Keratinocyte (primary cell): Measurements from ENCODE around the gene MDFI. TPM values are rescaled to one million over a fixed set of nuclear protein-coding genes. Genes with fewer than 3 reads are reported as not detected.

Experiments used
- DNase-seq: peaks from one replicate; pipeline ENCODE4 v3.0.0-alpha.2; 2011; ENCODE audit warnings: low read depth, missing footprints, low spot score
- FAIRE-seq: peaks from 2 replicates; lab custom pipeline; 2011; peaks lifted over from hg19 to GRCh38; lab: Jason Lieb, UNC
- H2AFZ ChIP-seq: 2 replicates; pipeline ENCODE4 v1.6.0; 2012; ENCODE audit warnings: low read length, control low read depth, inconsistent platforms; ENCODE audit not compliant: control insufficient read depth
- H3K27ac ChIP-seq: 2 replicates; pipeline ENCODE4 v1.5.1; 2011; ENCODE audit warnings: low read length; ENCODE audit not compliant: control insufficient read depth, insufficient read depth
- H3K27me3 ChIP-seq: 3 replicates; pipeline ENCODE4 v1.6.0; 2011; ENCODE audit warnings: low read length; ENCODE audit not compliant: control insufficient read depth, insufficient read depth; ENCODE audit errors: extremely low read depth
- H3K36me3 ChIP-seq, 2 experiments: 2 replicates in 1 of 2; 3 replicates in 1 of 2; pipeline ENCODE4 v1.5.1; 2011; ENCODE audit warnings: low read length in 2 of 2, mild to moderate bottlenecking in 1 of 2; ENCODE audit not compliant: control insufficient read depth in 2 of 2, insufficient read depth in 2 of 2; ENCODE audit errors: extremely low read depth in 1 of 2
- H3K4me1 ChIP-seq: 3 replicates; pipeline ENCODE4 v1.5.1; 2011; ENCODE audit warnings: low read length; ENCODE audit not compliant: control insufficient read depth, insufficient read depth; ENCODE audit errors: extremely low read depth
- H3K4me2 ChIP-seq: 3 replicates; pipeline ENCODE4 v1.6.0; 2011; ENCODE audit warnings: low read depth, low read length; ENCODE audit not compliant: control insufficient read depth, insufficient read depth; ENCODE audit errors: extremely low read depth
- H3K4me3 ChIP-seq, 3 experiments: fragments of 200-600 bp in 1 of 3; sonication (generic) in 1 of 3; 2 replicates in 2 of 3; 3 replicates in 1 of 3; pipeline ENCODE4 v1.5.1; 2011 to 2016; ENCODE audit warnings: low read length in 3 of 3, mild to moderate bottlenecking in 3 of 3, control low read depth in 2 of 3, inconsistent platforms in 1 of 3, low read depth in 1 of 3, mixed read lengths in 1 of 3, mixed run types in 1 of 3, moderate library complexity in 1 of 3; ENCODE audit not compliant: control insufficient read depth in 2 of 3, insufficient read depth in 2 of 3; ENCODE audit errors: extremely low read depth in 1 of 3
- H3K79me2 ChIP-seq: 2 replicates; pipeline ENCODE4 v1.6.0; 2012; ENCODE audit warnings: low read length; ENCODE audit not compliant: control insufficient read depth, insufficient read depth
- H3K9ac ChIP-seq: 3 replicates; pipeline ENCODE4 v1.6.0; 2011; ENCODE audit warnings: low read length; ENCODE audit not compliant: control insufficient read depth, insufficient read depth; ENCODE audit errors: extremely low read depth
- H3K9me1 ChIP-seq: 3 replicates; pipeline ENCODE4 v1.6.0; 2011; ENCODE audit warnings: low read length; ENCODE audit not compliant: control insufficient read depth, insufficient read depth; ENCODE audit errors: extremely low read depth
- H3K9me3 ChIP-seq: 2 replicates; pipeline ENCODE4 v1.5.1; 2012; ENCODE audit warnings: low read depth, low read length; ENCODE audit not compliant: control insufficient read depth
- H4K20me1 ChIP-seq: 3 replicates; pipeline ENCODE4 v1.6.0; 2011; ENCODE audit warnings: low read length; ENCODE audit not compliant: control insufficient read depth, insufficient read depth; ENCODE audit errors: extremely low read depth
- CTCF ChIP-seq, 3 experiments: IDR thresholded peaks in 1 of 3; conservative IDR thresholded peaks in 1 of 3; optimal IDR thresholded peaks in 1 of 3; 2 replicates in 2 of 3; 3 replicates in 1 of 3; pipeline versions ENCODE3 to v1.5.1; 2011; ENCODE audit warnings: low read length in 3 of 3, mild to moderate bottlenecking in 3 of 3, moderate library complexity in 2 of 3, control low read depth in 1 of 3, inconsistent platforms in 1 of 3; ENCODE audit not compliant: insufficient read depth in 2 of 3; ENCODE audit errors: extremely low read depth in 1 of 3
- EZH2 ChIP-seq: IDR thresholded peaks from one replicate; pipeline ENCODE4 v1.6.1; 2012; ENCODE audit warnings: inconsistent platforms, mild to moderate bottlenecking, low read length, moderate library complexity
- dilution Hi-C: fragments of 300-500 bp; cut with MboI; formaldehyde crosslinking; loops from one replicate; pipeline ENCODE4 v1.7.0; 2020; ENCODE audit warnings: low sequenced_read_pairs; ENCODE audit not compliant: extremely low pct_ligation_motif_present
- polyA plus RNA-seq, 5 experiments: library from polyadenylated mRNA; depleted of rRNA in 3 of 5; stranded (reverse) in 3 of 5; stranded (forward) in 1 of 5; unstranded in 1 of 5; fragments of >200 nt; gene quantifications; 1 replicate in 1 of 5; 2 replicates in 3 of 5; 3 replicates in 1 of 5; pipeline versions ENCODE4 v1.2.1 to v1.2.3, GENCODE V29; 2011 to 2012; ENCODE audit warnings: missing spikeins in 2 of 5, low read depth in 1 of 5, low replicate concordance in 1 of 5

The MDFI gene
- polyA plus RNA-seq, 1 donor (not counting 4 experiments of a cell fraction or from before 2014, with no cell fraction given) = 60.1 TPM

- no peaks in the 10 kb centered on the region for H4K20me1 ChIP-seq
- H3K27me3 ChIP-seq = no peaks in the 10 kb centered on the region
- H3K27ac ChIP-seq = peak overlapping the region; percentile 79
- peak overlapping the region; percentile 42 for H3K4me2 ChIP-seq
- no peaks in the 10 kb centered on the region for H3K9me1 ChIP-seq
- no peak overlapping the region for H3K4me3 ChIP-seq
- no peak overlapping the region for H3K9ac ChIP-seq
- H3K36me3 ChIP-seq = no peaks in the 10 kb centered on the region
- DNase-seq (no peak), FAIRE-seq (no peak)
- H3K4me1 ChIP-seq = peaks cover 47% of the 10 kb centered on the region
- H2AFZ ChIP-seq = no peak overlapping the region
- TF ChIP-seq CTCF (optimal IDR thresholded peaks at IDR 0.05 in 1 of 3, IDR thresholded peaks at IDR 0.05 in 1 of 3, conservative IDR thresholded peaks at IDR 0.05 in 1 of 3; ENCODE audit: extremely low read depth in 1 of 3, insufficient read depth in 2 of 3, low read length in 3 of 3) (no peak), EZH2 (no peak)
- peaks cover 2% of the 10 kb centered on the region for H3K9me3 ChIP-seq
- H3K79me2 ChIP-seq = no peaks in the 10 kb centered on the region
- dilution Hi-C loops = no loop called here
These were observed 13.5 kb upstream of the MDFI start for GRCh38 chr6:41624621-41625380.

DNA sequence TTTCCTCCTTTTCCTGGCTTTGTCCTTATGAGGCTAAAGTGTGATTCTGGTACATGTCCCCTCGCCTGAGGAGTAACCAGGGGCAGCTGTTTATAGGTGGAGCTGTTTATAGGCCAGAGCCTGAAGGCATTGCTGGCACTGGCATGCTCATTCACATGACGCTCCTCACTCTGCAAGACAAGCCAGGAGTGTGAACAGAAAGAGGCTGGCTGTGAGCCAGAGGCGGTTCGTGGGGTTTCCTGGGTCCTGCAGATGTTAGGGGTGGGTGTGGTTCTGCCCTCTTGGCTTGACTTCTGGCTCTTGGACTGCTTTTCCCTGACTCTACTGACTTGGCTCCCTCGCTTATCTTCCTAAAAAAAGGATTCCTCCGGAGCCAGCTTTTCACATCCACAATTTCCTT, 12.8 kb upstream of the MDFI start:
- TF ChIP-seq CTCF (optimal IDR thresholded peaks at IDR 0.05 in 1 of 3, IDR thresholded peaks at IDR 0.05 in 1 of 3, conservative IDR thresholded peaks at IDR 0.05 in 1 of 3; ENCODE audit: extremely low read depth in 1 of 3, insufficient read depth in 2 of 3, low read length in 3 of 3) (no peak), EZH2 (no peak)
- H3K79me2 ChIP-seq = no peaks in the 10 kb centered on the region
- DNase-seq = peak; percentile 85
- H3K9me1 ChIP-seq = no peaks in the 10 kb centered on the region
- H2AFZ ChIP-seq = no peak overlapping the region
- no peaks in the 10 kb centered on the region for H4K20me1 ChIP-seq
- peak overlapping the region; percentile 79 for H3K27ac ChIP-seq
- peak overlapping the region; percentile 42 for H3K4me2 ChIP-seq
- H3K27me3 ChIP-seq = no peaks in the 10 kb centered on the region
- dilution Hi-C loops = no loop called here
- no peak overlapping the region for H3K4me3 ChIP-seq
- peak; percentile 92 for FAIRE-seq
- no peak overlapping the region for H3K9ac ChIP-seq
- peaks cover 47% of the 10 kb centered on the region for H3K4me1 ChIP-seq
- peaks cover 2% of the 10 kb centered on the region for H3K9me3 ChIP-seq
- no peaks in the 10 kb centered on the region for H3K36me3 ChIP-seq
